WTC11 (cell line): ENCODE measurements around the gene LDLRAD4. TPM values are rescaled to one million over a fixed set of nuclear protein-coding genes. Genes with fewer than 3 reads are reported as not detected.

ENCODE experiments used
- ATAC-seq: fragments of 200-7000 bp; cut with Tn5 transposase; 2 replicates; pipeline ENCODE4 v1.10.0; 2021; ENCODE audit warnings: mild to moderate bottlenecking, moderate library complexity
- CTCF ChIA-PET: fragments of 300-600 bp; sonication (Branson Sonifier 250); formaldehyde crosslinking; loops from one replicate; lab custom pipeline; 2021; ENCODE audit warnings: antibody characterized with exemption; lab: Charles Lee
- POLR2A ChIA-PET: fragments of 350-600 bp; sonication (Branson Sonifier 250); formaldehyde crosslinking; loops from one replicate; lab custom pipeline; 2021; ENCODE audit warnings: antibody characterized with exemption; lab: Charles Lee
- DNase-seq: peaks from one replicate; pipeline ENCODE4 v3.0.0; 2021; ENCODE audit warnings: low spot score
- H3K27ac Mint-ChIP-seq: 2 replicates; pipeline ENCODE4 v1.8.0; 2021; ENCODE audit warnings: mixed read lengths
- H3K27me3 Mint-ChIP-seq: 2 replicates; pipeline ENCODE4 v1.8.0; 2021; ENCODE audit warnings: low read depth, mild to moderate bottlenecking, moderate library complexity, mixed read lengths
- H3K36me3 Mint-ChIP-seq: 2 replicates; pipeline ENCODE4 v1.8.0; 2021; ENCODE audit warnings: mixed read lengths
- H3K4me1 Mint-ChIP-seq: 2 replicates; pipeline ENCODE4 v1.8.0; 2022; ENCODE audit warnings: mixed read lengths
- H3K4me3 Mint-ChIP-seq: 2 replicates; pipeline ENCODE4 v1.8.0; 2021; ENCODE audit warnings: mild to moderate bottlenecking, moderate library complexity, mixed read lengths
- H3K9me3 Mint-ChIP-seq: 2 replicates; pipeline ENCODE4 v1.8.0; 2021; ENCODE audit warnings: mixed read lengths
- CBFB ChIP-seq: sonication (generic); formaldehyde crosslinking; IDR thresholded peaks from 2 replicates; pipeline ENCODE4 v1.8.1; 2022; ENCODE audit warnings: mild to moderate bottlenecking, low read depth, missing genetic modification reagents
- EMX1 ChIP-seq: fragments of 250-450 bp; sonication (Bioruptor Pico); IDR thresholded peaks from 2 replicates; pipeline ENCODE4 v1.8.0; 2021; ENCODE audit warnings: mild to moderate bottlenecking
- FOXJ3 ChIP-seq: sonication (generic); formaldehyde crosslinking; IDR thresholded peaks from 2 replicates; pipeline ENCODE4 v1.9.0; 2021; ENCODE audit warnings: missing genetic modification reagents, mild to moderate bottlenecking, borderline replicate concordance
- HMGXB4 ChIP-seq: sonication (generic); formaldehyde crosslinking; IDR thresholded peaks from 2 replicates; pipeline ENCODE4 v1.8.1; 2023; ENCODE audit warnings: mild to moderate bottlenecking, moderate library complexity, missing genetic modification reagents
- MXD4 ChIP-seq: fragments of 250-450 bp; sonication (Bioruptor Pico); IDR thresholded peaks from 2 replicates; pipeline ENCODE4 v1.8.0; 2021; ENCODE audit warnings: mild to moderate bottlenecking, moderate library complexity, borderline replicate concordance
- SP1 ChIP-seq: sonication (generic); formaldehyde crosslinking; conservative IDR thresholded peaks from 2 replicates; pipeline ENCODE4 v1.8.1; 2022; ENCODE audit warnings: missing genetic modification reagents
- ZNF425 ChIP-seq: fragments of 250-450 bp; sonication (Bioruptor Pico); conservative IDR thresholded peaks from 2 replicates; pipeline ENCODE4 v1.9.0; 2021; ENCODE audit warnings: mild to moderate bottlenecking
- total RNA-seq: library from RNA; stranded (reverse); gene quantifications from 3 replicates; pipeline ENCODE4 v1.2.3, GENCODE V29; 2021
- TF ChIP-seq, protein P1 (sequence below): sonication (generic); formaldehyde crosslinking; IDR thresholded peaks from 2 replicates; pipeline ENCODE4 v1.8.0; 2023; ENCODE audit warnings: missing genetic modification reagents
- TF ChIP-seq, protein P2 (sequence below): fragments of 250-450 bp; sonication (Bioruptor Pico); IDR thresholded peaks from 2 replicates; pipeline ENCODE4 v1.9.0; 2021; ENCODE audit warnings: mild to moderate bottlenecking, borderline replicate concordance
- TF ChIP-seq, protein P3 (sequence below): sonication (generic); formaldehyde crosslinking; IDR thresholded peaks from 2 replicates; pipeline ENCODE4 v1.8.1; 2023; ENCODE audit warnings: mild to moderate bottlenecking, missing genetic modification reagents, borderline replicate concordance

Gene LDLRAD4
- total RNA-seq, 1 experiment from 2014 or later: 6.2 TPM

GRCh38 chr18:13390711-13391110 is 172.2 kb downstream of the LDLRAD4 start (continued):
- TF ChIP-seq, protein P1, sequence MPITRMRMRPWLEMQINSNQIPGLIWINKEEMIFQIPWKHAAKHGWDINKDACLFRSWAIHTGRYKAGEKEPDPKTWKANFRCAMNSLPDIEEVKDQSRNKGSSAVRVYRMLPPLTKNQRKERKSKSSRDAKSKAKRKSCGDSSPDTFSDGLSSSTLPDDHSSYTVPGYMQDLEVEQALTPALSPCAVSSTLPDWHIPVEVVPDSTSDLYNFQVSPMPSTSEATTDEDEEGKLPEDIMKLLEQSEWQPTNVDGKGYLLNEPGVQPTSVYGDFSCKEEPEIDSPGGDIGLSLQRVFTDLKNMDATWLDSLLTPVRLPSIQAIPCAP (CRISPR knock-in tag): no peak

- Mint-ChIP-seq H3K27ac (no peak overlapping the region), H3K9me3 (no peaks in the 10 kb centered on the region), H3K36me3 (no peaks in the 10 kb centered on the region), H3K4me1 (no peaks in the 10 kb centered on the region), H3K4me3 (no peak overlapping the region), H3K27me3 (no peaks in the 10 kb centered on the region)
- TF ChIP-seq SP1 (CRISPR knock-in tag) (no peak), ZNF425 (CRISPR knock-in tag) (no peak), EMX1 (CRISPR knock-in tag) (no peak), CBFB (CRISPR knock-in tag) (no peak), FOXJ3 (no peak), MXD4 (CRISPR knock-in tag) (no peak), HMGXB4 (CRISPR knock-in tag) (no peak)
- TF ChIP-seq, protein P2, sequence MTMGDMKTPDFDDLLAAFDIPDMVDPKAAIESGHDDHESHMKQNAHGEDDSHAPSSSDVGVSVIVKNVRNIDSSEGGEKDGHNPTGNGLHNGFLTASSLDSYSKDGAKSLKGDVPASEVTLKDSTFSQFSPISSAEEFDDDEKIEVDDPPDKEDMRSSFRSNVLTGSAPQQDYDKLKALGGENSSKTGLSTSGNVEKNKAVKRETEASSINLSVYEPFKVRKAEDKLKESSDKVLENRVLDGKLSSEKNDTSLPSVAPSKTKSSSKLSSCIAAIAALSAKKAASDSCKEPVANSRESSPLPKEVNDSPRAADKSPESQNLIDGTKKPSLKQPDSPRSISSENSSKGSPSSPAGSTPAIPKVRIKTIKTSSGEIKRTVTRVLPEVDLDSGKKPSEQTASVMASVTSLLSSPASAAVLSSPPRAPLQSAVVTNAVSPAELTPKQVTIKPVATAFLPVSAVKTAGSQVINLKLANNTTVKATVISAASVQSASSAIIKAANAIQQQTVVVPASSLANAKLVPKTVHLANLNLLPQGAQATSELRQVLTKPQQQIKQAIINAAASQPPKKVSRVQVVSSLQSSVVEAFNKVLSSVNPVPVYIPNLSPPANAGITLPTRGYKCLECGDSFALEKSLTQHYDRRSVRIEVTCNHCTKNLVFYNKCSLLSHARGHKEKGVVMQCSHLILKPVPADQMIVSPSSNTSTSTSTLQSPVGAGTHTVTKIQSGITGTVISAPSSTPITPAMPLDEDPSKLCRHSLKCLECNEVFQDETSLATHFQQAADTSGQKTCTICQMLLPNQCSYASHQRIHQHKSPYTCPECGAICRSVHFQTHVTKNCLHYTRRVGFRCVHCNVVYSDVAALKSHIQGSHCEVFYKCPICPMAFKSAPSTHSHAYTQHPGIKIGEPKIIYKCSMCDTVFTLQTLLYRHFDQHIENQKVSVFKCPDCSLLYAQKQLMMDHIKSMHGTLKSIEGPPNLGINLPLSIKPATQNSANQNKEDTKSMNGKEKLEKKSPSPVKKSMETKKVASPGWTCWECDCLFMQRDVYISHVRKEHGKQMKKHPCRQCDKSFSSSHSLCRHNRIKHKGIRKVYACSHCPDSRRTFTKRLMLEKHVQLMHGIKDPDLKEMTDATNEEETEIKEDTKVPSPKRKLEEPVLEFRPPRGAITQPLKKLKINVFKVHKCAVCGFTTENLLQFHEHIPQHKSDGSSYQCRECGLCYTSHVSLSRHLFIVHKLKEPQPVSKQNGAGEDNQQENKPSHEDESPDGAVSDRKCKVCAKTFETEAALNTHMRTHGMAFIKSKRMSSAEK (CRISPR knock-in tag): no peak
- TF ChIP-seq, protein P3, sequence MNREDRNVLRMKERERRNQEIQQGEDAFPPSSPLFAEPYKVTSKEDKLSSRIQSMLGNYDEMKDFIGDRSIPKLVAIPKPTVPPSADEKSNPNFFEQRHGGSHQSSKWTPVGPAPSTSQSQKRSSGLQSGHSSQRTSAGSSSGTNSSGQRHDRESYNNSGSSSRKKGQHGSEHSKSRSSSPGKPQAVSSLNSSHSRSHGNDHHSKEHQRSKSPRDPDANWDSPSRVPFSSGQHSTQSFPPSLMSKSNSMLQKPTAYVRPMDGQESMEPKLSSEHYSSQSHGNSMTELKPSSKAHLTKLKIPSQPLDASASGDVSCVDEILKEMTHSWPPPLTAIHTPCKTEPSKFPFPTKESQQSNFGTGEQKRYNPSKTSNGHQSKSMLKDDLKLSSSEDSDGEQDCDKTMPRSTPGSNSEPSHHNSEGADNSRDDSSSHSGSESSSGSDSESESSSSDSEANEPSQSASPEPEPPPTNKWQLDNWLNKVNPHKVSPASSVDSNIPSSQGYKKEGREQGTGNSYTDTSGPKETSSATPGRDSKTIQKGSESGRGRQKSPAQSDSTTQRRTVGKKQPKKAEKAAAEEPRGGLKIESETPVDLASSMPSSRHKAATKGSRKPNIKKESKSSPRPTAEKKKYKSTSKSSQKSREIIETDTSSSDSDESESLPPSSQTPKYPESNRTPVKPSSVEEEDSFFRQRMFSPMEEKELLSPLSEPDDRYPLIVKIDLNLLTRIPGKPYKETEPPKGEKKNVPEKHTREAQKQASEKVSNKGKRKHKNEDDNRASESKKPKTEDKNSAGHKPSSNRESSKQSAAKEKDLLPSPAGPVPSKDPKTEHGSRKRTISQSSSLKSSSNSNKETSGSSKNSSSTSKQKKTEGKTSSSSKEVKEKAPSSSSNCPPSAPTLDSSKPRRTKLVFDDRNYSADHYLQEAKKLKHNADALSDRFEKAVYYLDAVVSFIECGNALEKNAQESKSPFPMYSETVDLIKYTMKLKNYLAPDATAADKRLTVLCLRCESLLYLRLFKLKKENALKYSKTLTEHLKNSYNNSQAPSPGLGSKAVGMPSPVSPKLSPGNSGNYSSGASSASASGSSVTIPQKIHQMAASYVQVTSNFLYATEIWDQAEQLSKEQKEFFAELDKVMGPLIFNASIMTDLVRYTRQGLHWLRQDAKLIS: no peak
- DNase-seq (no peak), ATAC-seq (no peak)
- ChIA-PET POLR2A (no interaction called here), CTCF (no interaction called here)
These were observed 173.6 kb downstream of the LDLRAD4 start for GRCh38 chr18:13392029-13392750.
